SK-N-SH (cell line): ENCODE measurements around the gene KIF19. TPM values are rescaled to one million over a fixed set of nuclear protein-coding genes. Genes with fewer than 3 reads are reported as not detected.

Source experiments
- CTCF ChIA-PET: fragments of 300-600, 350-600 bp; formaldehyde crosslinking; extraction: SDS; loops from one replicate; lab custom pipeline; 2021; lab: Yijun Ruan, JAX
- POLR2A ChIA-PET: fragments of 350-600 bp; sonication (Branson Sonifier 250); formaldehyde crosslinking; extraction: SDS; loops from one replicate; lab custom pipeline; 2020; ENCODE audit warnings: antibody characterized with exemption, inconsistent platforms; lab: Yijun Ruan, JAX
- DNase-seq: peaks from one replicate; pipeline ENCODE4 v3.0.0; 2012
- H2AFZ ChIP-seq: fragments of 200-600 bp; sonication (generic); 2 replicates; pipeline ENCODE4 v1.8.1; 2016; ENCODE audit warnings: antibody characterized with exemption, mild to moderate bottlenecking, low read depth
- H3F3A ChIP-seq: fragments of 200-600 bp; sonication (generic); replicated peaks from 2 replicates; pipeline ENCODE3; 2016; ENCODE audit warnings: antibody characterized with exemption, mild to moderate bottlenecking; ENCODE audit not compliant: insufficient read depth
- H3K27ac ChIP-seq, 2 experiments: fragments of 200-500 bp in 1 of 2; fragments of 200-600 bp in 1 of 2; sonication (Bioruptor generic) in 1 of 2; sonication (generic), shearing (Covaris generic) in 1 of 2; 2 replicates each; pipeline versions ENCODE4 v1.5.1 to v1.6.1; 2014 to 2016; ENCODE audit warnings: low read depth in 2 of 2, inconsistent platforms in 1 of 2, low read length in 1 of 2, mild to moderate bottlenecking in 1 of 2, mixed read lengths in 1 of 2
- H3K27me3 ChIP-seq: fragments of 200-600 bp; sonication (generic), shearing (Covaris generic); 2 replicates; pipeline ENCODE4 v1.6.1; 2016; ENCODE audit warnings: mixed run types; ENCODE audit not compliant: insufficient read depth
- H3K36me3 ChIP-seq, 2 experiments: fragments of 200-500 bp in 1 of 2; fragments of 200-600 bp in 1 of 2; sonication (Bioruptor generic) in 1 of 2; sonication (generic) in 1 of 2; replicated peaks in 1 of 2; 2 replicates each; pipeline versions ENCODE3 to v1.5.1; 2014 to 2016; ENCODE audit warnings: low read length in 1 of 2, mild to moderate bottlenecking in 1 of 2; ENCODE audit not compliant: insufficient read depth in 2 of 2, control insufficient read depth in 1 of 2
- H3K4me1 ChIP-seq, 2 experiments: fragments of 200-500 bp in 1 of 2; fragments of 200-600 bp in 1 of 2; sonication (Bioruptor generic) in 1 of 2; sonication (generic), shearing (Covaris generic) in 1 of 2; 2 replicates each; pipeline versions ENCODE4 v1.5.1 to v1.6.1; 2014 to 2016; ENCODE audit warnings: low read depth in 1 of 2, low read length in 1 of 2, mixed run types in 1 of 2; ENCODE audit not compliant: insufficient read depth in 2 of 2, control insufficient read depth in 1 of 2
- H3K4me2 ChIP-seq: fragments of 200-600 bp; sonication (generic), shearing (Covaris generic); 2 replicates; pipeline ENCODE4 v1.6.1; 2017; ENCODE audit warnings: mixed run types
- H3K4me3 ChIP-seq, 2 experiments: fragments of 200-500 bp in 1 of 2; fragments of 200-600 bp in 1 of 2; sonication (Bioruptor generic) in 1 of 2; sonication (generic), shearing (Covaris generic) in 1 of 2; 2 replicates each; pipeline versions ENCODE4 v1.5.1 to v1.8.1; 2014 to 2016; ENCODE audit warnings: low read depth in 2 of 2, inconsistent platforms in 1 of 2, low read length in 1 of 2, mild to moderate bottlenecking in 1 of 2, mixed read lengths in 1 of 2, moderate library complexity in 1 of 2
- H3K79me2 ChIP-seq: fragments of 200-600 bp; sonication (generic); 2 replicates; pipeline ENCODE4 v1.8.1; 2017; ENCODE audit warnings: mild to moderate bottlenecking; ENCODE audit not compliant: insufficient read depth
- H3K9ac ChIP-seq: fragments of 200-600 bp; sonication (generic); 2 replicates; pipeline ENCODE4 v1.6.1; 2017; ENCODE audit warnings: mixed run types
- H3K9me2 ChIP-seq: fragments of 200-600 bp; sonication (generic); 2 replicates; pipeline ENCODE4 v1.6.1; 2017; ENCODE audit warnings: mixed run types
- H3K9me3 ChIP-seq: fragments of 200-600 bp; sonication (generic); 2 replicates; pipeline ENCODE4 v1.6.1; 2017; ENCODE audit warnings: mixed run types, mild to moderate bottlenecking, moderate library complexity
- H4K20me1 ChIP-seq: fragments of 200-600 bp; sonication (generic); 2 replicates; pipeline ENCODE4 v1.6.1; 2017; ENCODE audit warnings: mild to moderate bottlenecking, mixed run types; ENCODE audit not compliant: insufficient read depth
- CHD2 ChIP-seq: fragments of 150-350 bp; IDR thresholded peaks from 2 replicates; pipeline ENCODE4 v1.6.1; 2018; ENCODE audit warnings: low read length; ENCODE audit not compliant: partially characterized antibody
- ELF1 ChIP-seq: IDR thresholded peaks from 2 replicates; pipeline ENCODE4 v1.4.0; 2012
- EZH2phosphoT487 ChIP-seq: fragments of 200-600 bp; sonication (generic); IDR thresholded peaks from 2 replicates; pipeline ENCODE4 v1.6.1; 2017; ENCODE audit warnings: low read depth, mixed run types, mild to moderate bottlenecking, antibody characterized with exemption, moderate library complexity, borderline replicate concordance
- FOSL2 ChIP-seq: IDR thresholded peaks from 2 replicates; pipeline ENCODE4 v1.4.0; 2012; ENCODE audit warnings: low read depth, mild to moderate bottlenecking, moderate library complexity, borderline replicate concordance
- FOXJ3 ChIP-seq: sonication (generic); formaldehyde crosslinking; IDR thresholded peaks from 2 replicates; pipeline ENCODE4 v1.5.1; 2020; ENCODE audit warnings: mild to moderate bottlenecking, missing genetic modification reagents
- GATA2 ChIP-seq: sonication (generic); formaldehyde crosslinking; IDR thresholded peaks from 2 replicates; pipeline ENCODE4 v1.5.0; 2020; ENCODE audit warnings: mild to moderate bottlenecking, missing genetic modification reagents
- IRF3 ChIP-seq: fragments of 150-350 bp; IDR thresholded peaks from 2 replicates; pipeline ENCODE4 v1.6.1; 2016; ENCODE audit warnings: mild to moderate bottlenecking, low read depth, low read length
- JUND ChIP-seq: IDR thresholded peaks from 2 replicates; pipeline ENCODE4 v1.4.0; 2012
- MAX ChIP-seq: IDR thresholded peaks from 2 replicates; pipeline ENCODE4 v1.4.0; 2012; ENCODE audit warnings: low read depth
- MEF2A ChIP-seq: IDR thresholded peaks from 2 replicates; pipeline ENCODE4 v1.4.0; 2012; ENCODE audit warnings: low read depth, borderline replicate concordance
- MXI1 ChIP-seq: IDR thresholded peaks from 2 replicates; pipeline ENCODE4 v1.6.1; 2012; ENCODE audit warnings: mild to moderate bottlenecking, low read depth, low read length, improper control_type of control experiment
- NRF1 ChIP-seq: IDR thresholded peaks from 2 replicates; pipeline ENCODE4 v1.6.1; 2012; ENCODE audit warnings: low read depth, mild to moderate bottlenecking, low read length
- RFX5 ChIP-seq: IDR thresholded peaks from 2 replicates; pipeline ENCODE4 v1.6.1; 2012; ENCODE audit warnings: mild to moderate bottlenecking, improper control_type of control experiment, low read length
- TEAD4 ChIP-seq: IDR thresholded peaks from 2 replicates; pipeline ENCODE4 v1.4.0; 2012; ENCODE audit warnings: mild to moderate bottlenecking, borderline replicate concordance; ENCODE audit not compliant: insufficient read depth
- USF1 ChIP-seq: IDR thresholded peaks from 2 replicates; pipeline ENCODE4 v1.4.0; 2012; ENCODE audit warnings: low read depth, borderline replicate concordance
- WGBS: methylation state at CpG from one replicate; pipeline ENCODE4 v1.1.6; 2017; ENCODE audit warnings: low lambda C conversion rate; 5-methylcytosine and 5-hydroxymethylcytosine counted together
- polyA plus RNA-seq, 3 experiments: library from polyadenylated mRNA; depleted of rRNA; stranded (reverse); fragments of >200 nt; gene quantifications; 2 replicates each; pipeline ENCODE4 v1.2.3, GENCODE V29; 2012
- TF ChIP-seq, protein P1 (sequence below): IDR thresholded peaks from 2 replicates; pipeline ENCODE4 v1.4.0; 2012; ENCODE audit warnings: low read depth, borderline replicate concordance

The KIF19 gene
- polyA plus RNA-seq, 1 of the 3 experiments (the other 2 are of a cell fraction): not detected

DNA sequence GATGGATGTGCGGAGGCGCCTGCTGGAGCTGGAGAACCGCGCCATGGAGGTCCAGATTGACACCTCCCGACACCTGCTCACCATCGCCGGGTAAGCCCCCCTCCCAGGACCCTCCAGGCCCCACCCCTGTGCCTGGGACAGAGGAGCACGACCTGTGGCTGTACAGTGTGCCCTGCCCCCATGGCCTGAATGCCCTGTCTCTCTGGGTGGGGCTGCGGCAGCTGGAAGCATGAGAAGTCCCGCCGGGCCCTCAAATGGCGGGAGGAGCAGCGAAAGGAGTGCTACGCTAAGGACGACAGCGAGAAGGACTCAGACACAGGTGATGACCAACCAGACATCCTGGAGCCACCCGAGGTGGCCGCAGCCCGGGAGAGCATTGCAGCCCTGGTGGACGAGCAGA is 24.5 kb downstream of the KIF19 start:
- no peaks in the 10 kb centered on the region for H3K27me3 ChIP-seq
- POLR2A ChIA-PET: no interaction called here

More for the DNA sequence above, 24.5 kb downstream of the KIF19 start:
- Histone ChIP-seq H4K20me1 (no peaks in the 10 kb centered on the region), H3K36me3 (no peaks in the 10 kb centered on the region), H3F3A (no peaks in the 10 kb centered on the region), H3K4me2 (no peak overlapping the region), H3K9ac (no peak overlapping the region), H3K27ac (no peak overlapping the region), H2AFZ (no peak overlapping the region), H3K4me1 (peaks cover 0 to 2% of the 10 kb centered on the region in 2 experiments; a peak in 1 of 4 replicates), H3K9me2 (no peaks in the 10 kb centered on the region), H3K9me3 (no peaks in the 10 kb centered on the region), H3K4me3 (no peak overlapping the region), H3K79me2 (no peaks in the 10 kb centered on the region)
- no peak for DNase-seq
- 39% methylated on average over 16 of the region's 20 CpGs for WGBS
- TF ChIP-seq GATA2: no peak
- TF ChIP-seq, protein P1, sequence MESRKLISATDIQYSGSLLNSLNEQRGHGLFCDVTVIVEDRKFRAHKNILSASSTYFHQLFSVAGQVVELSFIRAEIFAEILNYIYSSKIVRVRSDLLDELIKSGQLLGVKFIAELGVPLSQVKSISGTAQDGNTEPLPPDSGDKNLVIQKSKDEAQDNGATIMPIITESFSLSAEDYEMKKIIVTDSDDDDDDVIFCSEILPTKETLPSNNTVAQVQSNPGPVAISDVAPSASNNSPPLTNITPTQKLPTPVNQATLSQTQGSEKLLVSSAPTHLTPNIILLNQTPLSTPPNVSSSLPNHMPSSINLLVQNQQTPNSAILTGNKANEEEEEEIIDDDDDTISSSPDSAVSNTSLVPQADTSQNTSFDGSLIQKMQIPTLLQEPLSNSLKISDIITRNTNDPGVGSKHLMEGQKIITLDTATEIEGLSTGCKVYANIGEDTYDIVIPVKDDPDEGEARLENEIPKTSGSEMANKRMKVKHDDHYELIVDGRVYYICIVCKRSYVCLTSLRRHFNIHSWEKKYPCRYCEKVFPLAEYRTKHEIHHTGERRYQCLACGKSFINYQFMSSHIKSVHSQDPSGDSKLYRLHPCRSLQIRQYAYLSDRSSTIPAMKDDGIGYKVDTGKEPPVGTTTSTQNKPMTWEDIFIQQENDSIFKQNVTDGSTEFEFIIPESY: no peak
- no peak for TF ChIP-seq MXI1
- TF ChIP-seq CHD2: no peak
- no peak for TF ChIP-seq USF1
- no peak for TF ChIP-seq JUND
- no peak for TF ChIP-seq MAX
- no peak for TF ChIP-seq FOXJ3 (CRISPR knock-in tag)
- TF ChIP-seq MEF2A: no peak
- no peak for TF ChIP-seq NRF1
- no peak for TF ChIP-seq IRF3
- no peak for TF ChIP-seq RFX5
- no peak for TF ChIP-seq ELF1
- no peak for TF ChIP-seq FOSL2
- no peak for TF ChIP-seq EZH2phosphoT487
- no peak for TF ChIP-seq TEAD4
- CTCF ChIA-PET: interaction anchor here (0.7 to 12.6 kb wide), 6 partner anchors 15 to 183 kb away, joined by 3 to 194 read pairs (median 8); partner anchors contain the start of genes BTBD17 and GPR142
